Measurements from ENCODE around the gene MDM2. TPM values are rescaled to one million over a fixed set of nuclear protein-coding genes. Genes with fewer than 3 reads are reported as not detected.

The MDM2 gene
- total RNA-seq, 1 donor from 2014 or later = 160 TPM

- H3K27ac Mint-ChIP-seq (ENCODE audit: unreplicated experiment) = no peak overlapping the region
- TF ChIP-seq, protein P1, sequence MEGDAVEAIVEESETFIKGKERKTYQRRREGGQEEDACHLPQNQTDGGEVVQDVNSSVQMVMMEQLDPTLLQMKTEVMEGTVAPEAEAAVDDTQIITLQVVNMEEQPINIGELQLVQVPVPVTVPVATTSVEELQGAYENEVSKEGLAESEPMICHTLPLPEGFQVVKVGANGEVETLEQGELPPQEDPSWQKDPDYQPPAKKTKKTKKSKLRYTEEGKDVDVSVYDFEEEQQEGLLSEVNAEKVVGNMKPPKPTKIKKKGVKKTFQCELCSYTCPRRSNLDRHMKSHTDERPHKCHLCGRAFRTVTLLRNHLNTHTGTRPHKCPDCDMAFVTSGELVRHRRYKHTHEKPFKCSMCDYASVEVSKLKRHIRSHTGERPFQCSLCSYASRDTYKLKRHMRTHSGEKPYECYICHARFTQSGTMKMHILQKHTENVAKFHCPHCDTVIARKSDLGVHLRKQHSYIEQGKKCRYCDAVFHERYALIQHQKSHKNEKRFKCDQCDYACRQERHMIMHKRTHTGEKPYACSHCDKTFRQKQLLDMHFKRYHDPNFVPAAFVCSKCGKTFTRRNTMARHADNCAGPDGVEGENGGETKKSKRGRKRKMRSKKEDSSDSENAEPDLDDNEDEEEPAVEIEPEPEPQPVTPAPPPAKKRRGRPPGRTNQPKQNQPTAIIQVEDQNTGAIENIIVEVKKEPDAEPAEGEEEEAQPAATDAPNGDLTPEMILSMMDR (IDR thresholded peaks at IDR 0.05) = no peak
- no peaks in the 10 kb centered on the region for H3K36me3 Mint-ChIP-seq (ENCODE audit: low read depth)
Measured at GRCh38 chr12:68776976-68777610, 30.9 kb upstream of the MDM2 start.

GRCh38 chr12:68779280-68779679, 28.7 kb upstream of the MDM2 start:
- H3K4me1 Mint-ChIP-seq (ENCODE audit: low read depth) = no peaks in the 10 kb centered on the region
- no peaks in the 10 kb centered on the region for H3K36me3 Mint-ChIP-seq (ENCODE audit: low read depth)
- H3K9me3 Mint-ChIP-seq (ENCODE audit: low read depth) = no peaks in the 10 kb centered on the region
- H3K27me3 Mint-ChIP-seq (ENCODE audit: low read depth) = no peaks in the 10 kb centered on the region
- no peak overlapping the region for H3K4me3 Mint-ChIP-seq (ENCODE audit: unreplicated experiment)
- no peak for DNase-seq (ENCODE audit: low spot score)
- H3K27ac Mint-ChIP-seq (ENCODE audit: unreplicated experiment) = no peak overlapping the region
- TF ChIP-seq, protein P1 (IDR thresholded peaks at IDR 0.05) = no peak

More at GRCh38 chr12:68776976-68777610, 30.9 kb upstream of the MDM2 start:
- Mint-ChIP-seq H3K9me3 (ENCODE audit: low read depth) (no peaks in the 10 kb centered on the region), H3K4me3 (ENCODE audit: unreplicated experiment) (no peak overlapping the region), H3K4me1 (ENCODE audit: low read depth) (no peaks in the 10 kb centered on the region), H3K27me3 (ENCODE audit: low read depth) (no peaks in the 10 kb centered on the region)
- DNase-seq (ENCODE audit: low spot score) = no peak

GRCh38 chr12:68780731-68781130, 27.2 kb upstream of the MDM2 start:
- H3K9me3 Mint-ChIP-seq (ENCODE audit: low read depth) = no peaks in the 10 kb centered on the region
- H3K27me3 Mint-ChIP-seq (ENCODE audit: low read depth) = no peaks in the 10 kb centered on the region
- no peaks in the 10 kb centered on the region for H3K36me3 Mint-ChIP-seq (ENCODE audit: low read depth)
- H3K27ac Mint-ChIP-seq (ENCODE audit: unreplicated experiment) = no peak overlapping the region
- TF ChIP-seq, protein P1 (IDR thresholded peaks at IDR 0.05) = no peak
- H3K4me1 Mint-ChIP-seq (ENCODE audit: low read depth) = no peaks in the 10 kb centered on the region
- no peak overlapping the region for H3K4me3 Mint-ChIP-seq (ENCODE audit: unreplicated experiment)
- no peak for DNase-seq (ENCODE audit: low spot score)

GRCh38 chr12:68781728-68782127, 26.2 kb upstream of the MDM2 start:
- no peaks in the 10 kb centered on the region for H3K27me3 Mint-ChIP-seq (ENCODE audit: low read depth)
- no peak overlapping the region for H3K4me3 Mint-ChIP-seq (ENCODE audit: unreplicated experiment)
- H3K4me1 Mint-ChIP-seq (ENCODE audit: low read depth) = no peaks in the 10 kb centered on the region
- TF ChIP-seq, protein P1 (IDR thresholded peaks at IDR 0.05) = no peak
- no peak for DNase-seq (ENCODE audit: low spot score)
- H3K36me3 Mint-ChIP-seq (ENCODE audit: low read depth) = no peaks in the 10 kb centered on the region
- H3K9me3 Mint-ChIP-seq (ENCODE audit: low read depth) = no peaks in the 10 kb centered on the region
- H3K27ac Mint-ChIP-seq (ENCODE audit: unreplicated experiment) = no peak overlapping the region

GRCh38 chr12:68784015-68784414, 24.0 kb upstream of the MDM2 start:
- no peaks in the 10 kb centered on the region for H3K27me3 Mint-ChIP-seq (ENCODE audit: low read depth)
- no peaks in the 10 kb centered on the region for H3K9me3 Mint-ChIP-seq (ENCODE audit: low read depth)
- H3K36me3 Mint-ChIP-seq (ENCODE audit: low read depth) = no peaks in the 10 kb centered on the region
- no peak overlapping the region for H3K4me3 Mint-ChIP-seq (ENCODE audit: unreplicated experiment)
- peaks cover 6% of the 10 kb centered on the region for H3K4me1 Mint-ChIP-seq (ENCODE audit: low read depth)
- no peak overlapping the region for H3K27ac Mint-ChIP-seq (ENCODE audit: unreplicated experiment)
- no peak for DNase-seq (ENCODE audit: low spot score)
- TF ChIP-seq, protein P1 (IDR thresholded peaks at IDR 0.05) = no peak

All from chondrocyte (in vitro differentiated cells).